ENCODE measurements around the gene BBS9. TPM values are rescaled to one million over a fixed set of nuclear protein-coding genes. Genes with fewer than 3 reads are reported as not detected.

BBS9 gene
- total and polyA plus RNA-seq, 12 donors, result 4.1 to 44.0 (median 10.0) TPM

GRCh38 chr7:33190688-33191304 lies 61.4 kb downstream of the BBS9 start:
- H3K27me3 ChIP-seq, result no peaks in the 10 kb centered on the region
- ATAC-seq, result no peak
- peaks cover 0 to 6% (median 0%) of the 10 kb centered on the region in 11 donors for H3K9me3 ChIP-seq
- H3K27ac ChIP-seq, result no peak overlapping the region
- intact Hi-C loops (cut with DNase I), result no loop called here
- TF ChIP-seq CTCF (IDR thresholded peaks at IDR 0.05), result no peak
- DNase-seq, result no peak
- no peak overlapping the region for H3K4me3 ChIP-seq
- H3K4me1 ChIP-seq, result peaks cover 0 to 10% (median 0%) of the 10 kb centered on the region in 9 donors
- WGBS, 2 donors, result 83 to 92% methylated on average over 2 of the region's 2 CpGs
- no peaks in the 10 kb centered on the region for H3K36me3 ChIP-seq

GRCh38 chr7:33191340-33191739 lies 62.0 kb downstream of the BBS9 start:
- DNase-seq, result no peak
- Histone ChIP-seq H3K27ac (no peak overlapping the region), H3K4me1 (peaks cover 0 to 14% (median 0%) of the 10 kb centered on the region in 9 donors), H3K36me3 (no peaks in the 10 kb centered on the region), H3K9me3 (peaks cover 0 to 6% (median 0%) of the 10 kb centered on the region in 11 donors), H3K27me3 (no peaks in the 10 kb centered on the region), H3K4me3 (no peak overlapping the region)
- no peak for TF ChIP-seq CTCF (IDR thresholded peaks at IDR 0.05)
- intact Hi-C loops (cut with DNase I), result no loop called here
- ATAC-seq, result no peak

- Histone ChIP-seq H3K27ac (no peak overlapping the region), H3K4me3 (no peak overlapping the region), H3K36me3 (no peaks in the 10 kb centered on the region), H3K27me3 (no peaks in the 10 kb centered on the region), H3K4me1 (peaks cover 0 to 17% (median 0%) of the 10 kb centered on the region in 9 donors), H3K9me3 (peaks cover 0 to 6% (median 0%) of the 10 kb centered on the region in 11 donors)
- 61 to 76% methylated on average over 2 of the region's 2 CpGs for WGBS, 2 donors
- TF ChIP-seq CTCF (IDR thresholded peaks at IDR 0.05), result no peak
- no peak for ATAC-seq
- no peak for DNase-seq
- intact Hi-C loops (cut with DNase I), result no loop called here
Observed at GRCh38 chr7:33192695-33193291, 63.4 kb downstream of the BBS9 start.

GRCh38 chr7:33193308-33193864 lies 64.0 kb downstream of the BBS9 start:
- intact Hi-C loops (cut with DNase I), result no loop called here
- TF ChIP-seq CTCF (IDR thresholded peaks at IDR 0.05), result no peak
- peaks cover 0 to 17% (median 0%) of the 10 kb centered on the region in 9 donors for H3K4me1 ChIP-seq
- H3K27me3 ChIP-seq, result no peaks in the 10 kb centered on the region
- ATAC-seq (no peak), DNase-seq (no peak)
- no peaks in the 10 kb centered on the region for H3K36me3 ChIP-seq
- WGBS, 2 donors, result 99% methylated on average over 3 of the region's 3 CpGs
- H3K27ac ChIP-seq, result no peak overlapping the region
- H3K4me3 ChIP-seq, result no peak overlapping the region
- peaks cover 0 to 6% (median 0%) of the 10 kb centered on the region in 11 donors for H3K9me3 ChIP-seq

All from heart right ventricle (tissue), 16 donors.